GM21825 (cell line): ENCODE results near the gene CHMP6.

ENCODE experiments used
- ATAC-seq: cut with Tn5 transposase; IDR thresholded peaks from one replicate; pipeline ENCODE4 v1.9.1; 2021; ENCODE audit warnings: mild to moderate bottlenecking, moderate library complexity; ENCODE audit not compliant: unreplicated experiment

CHMP6 gene

DNA sequence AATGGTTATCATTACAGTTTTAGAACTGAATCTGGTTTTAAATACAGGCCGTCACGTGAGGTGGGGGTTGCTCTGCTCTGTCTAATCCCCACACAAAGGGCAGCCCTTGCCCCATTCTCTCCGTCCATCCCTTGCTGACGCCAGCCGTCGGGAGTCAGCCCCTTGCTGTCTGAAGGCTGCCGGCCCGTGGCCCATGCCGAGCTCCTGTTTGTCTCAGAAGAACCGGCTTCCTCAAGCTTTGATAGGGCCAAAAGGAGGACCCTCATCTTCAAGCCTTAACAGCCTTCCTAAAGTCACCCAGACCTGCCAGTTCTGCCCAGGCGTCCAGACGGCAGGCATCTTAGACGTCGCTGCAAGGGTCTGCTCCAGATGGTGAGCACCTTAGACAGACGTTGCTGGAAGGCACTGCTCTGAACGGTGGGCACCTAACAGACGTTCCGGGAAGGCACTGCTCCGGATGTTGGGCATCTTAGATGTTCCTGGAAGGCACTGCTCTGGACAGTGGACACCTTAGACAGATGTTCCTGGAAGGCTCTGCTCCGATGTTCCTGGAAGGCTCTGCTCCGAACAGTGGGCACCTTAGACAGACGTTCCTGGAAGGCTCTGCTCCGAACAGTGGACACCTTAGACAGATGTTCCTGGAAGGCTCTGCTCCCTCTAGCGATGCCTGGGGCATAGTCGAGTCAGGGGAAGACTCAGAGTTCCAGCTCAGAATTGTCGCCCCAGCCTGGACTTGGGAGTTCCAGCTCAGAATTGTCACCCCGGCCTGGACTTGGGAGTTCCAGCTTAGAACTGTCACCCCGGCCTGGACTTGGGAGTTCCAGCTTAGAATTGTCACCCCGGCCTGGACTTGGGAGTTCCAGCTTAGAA, 35.1 kb upstream of the CHMP6 start:
- no peak for ATAC-seq

DNA sequence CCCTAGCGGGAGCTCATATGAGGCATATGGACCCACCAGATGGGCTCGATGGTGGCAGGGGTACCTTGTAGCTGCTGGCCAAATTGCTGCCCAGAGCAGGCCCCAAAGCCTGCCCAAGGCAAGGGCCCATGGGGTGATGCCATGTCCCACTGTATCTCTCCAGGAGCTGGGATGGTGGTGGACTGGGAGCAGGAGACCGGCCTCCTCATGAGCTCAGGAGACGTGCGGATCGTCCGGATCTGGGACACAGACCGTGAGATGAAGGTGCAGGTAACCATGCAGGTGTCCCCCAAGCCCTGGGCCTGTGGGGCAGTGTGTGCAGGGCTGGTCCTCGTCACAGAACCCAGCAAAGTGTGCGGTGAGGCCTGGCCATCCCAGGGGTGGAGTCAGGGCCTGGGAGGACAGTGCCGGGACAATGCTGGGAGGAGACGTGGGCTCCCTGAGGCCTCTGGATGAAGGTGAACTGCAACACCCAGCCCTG, 34.1 kb upstream of the CHMP6 start:
- no peak for ATAC-seq

DNA sequence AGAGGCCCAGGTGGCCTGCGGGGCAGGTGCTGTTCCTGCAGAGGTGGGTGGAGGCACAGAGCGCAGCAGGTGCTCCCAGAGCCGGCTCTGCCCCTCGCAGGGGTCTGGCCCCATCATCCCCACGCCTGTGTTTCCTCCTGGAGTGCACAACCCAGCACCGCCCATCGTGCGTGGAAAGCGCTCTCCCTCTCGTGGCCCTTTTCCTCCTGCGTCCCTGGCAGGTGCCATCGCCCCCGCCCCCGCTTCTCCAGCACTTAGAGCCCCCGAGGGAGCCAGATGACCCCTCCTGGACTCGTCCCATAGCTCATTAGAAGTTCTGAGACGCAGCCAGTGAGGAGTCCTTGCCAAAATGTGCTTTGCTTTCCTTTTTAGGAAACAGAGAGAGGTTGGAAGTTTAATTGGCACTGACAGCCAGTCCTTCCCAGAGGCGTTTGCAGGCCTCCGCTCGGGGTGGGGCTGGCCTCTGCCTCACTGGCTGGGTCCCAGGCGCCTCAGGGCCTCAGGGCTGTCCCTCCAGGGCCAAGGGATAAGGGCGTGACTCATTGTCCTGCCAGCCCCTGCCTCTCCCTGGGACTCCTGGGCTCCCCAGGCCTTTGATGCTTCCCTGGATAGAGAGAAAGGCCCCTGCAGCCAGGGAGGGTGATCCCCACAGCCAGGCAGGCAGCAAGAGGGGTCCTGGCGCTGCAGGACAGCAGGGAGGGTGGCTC, 32.2 kb upstream of the CHMP6 start:
- no peak for ATAC-seq

DNA sequence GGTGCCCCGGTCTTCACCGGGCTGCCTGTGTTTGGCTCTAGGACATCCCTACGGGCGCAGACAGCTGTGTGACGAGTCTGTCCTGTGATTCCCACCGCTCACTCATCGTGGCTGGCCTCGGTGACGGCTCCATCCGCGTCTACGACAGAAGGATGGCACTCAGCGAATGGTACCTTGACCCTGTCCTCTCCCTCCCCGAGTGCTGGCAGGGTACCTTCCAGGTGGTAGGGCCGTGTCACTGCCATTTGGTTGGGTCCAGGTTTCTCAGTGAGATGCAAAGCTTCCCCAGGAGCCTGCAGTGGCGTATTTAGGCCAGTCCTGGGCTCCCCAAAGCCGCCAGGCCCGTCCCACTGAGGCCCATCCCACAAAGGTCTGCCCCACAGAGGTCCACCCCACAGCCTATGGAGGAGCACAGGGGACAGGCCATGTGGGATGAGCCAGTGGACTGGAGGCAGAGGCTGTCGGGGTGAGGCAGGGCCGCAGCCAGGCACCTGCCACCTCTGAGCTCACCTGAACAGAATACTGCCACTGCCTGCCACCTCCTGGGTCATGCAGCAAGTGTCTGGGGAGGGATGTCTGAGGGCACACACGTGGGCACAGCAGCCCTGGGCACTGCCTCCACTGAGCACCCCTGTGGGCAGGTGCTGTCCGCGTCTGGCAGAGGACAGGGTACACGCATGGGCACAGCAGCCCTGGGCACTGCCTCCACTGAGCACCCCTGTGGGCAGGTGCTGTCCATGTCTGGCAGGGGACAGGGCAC, 31.4 kb upstream of the CHMP6 start:
- ATAC-seq: no peak

DNA sequence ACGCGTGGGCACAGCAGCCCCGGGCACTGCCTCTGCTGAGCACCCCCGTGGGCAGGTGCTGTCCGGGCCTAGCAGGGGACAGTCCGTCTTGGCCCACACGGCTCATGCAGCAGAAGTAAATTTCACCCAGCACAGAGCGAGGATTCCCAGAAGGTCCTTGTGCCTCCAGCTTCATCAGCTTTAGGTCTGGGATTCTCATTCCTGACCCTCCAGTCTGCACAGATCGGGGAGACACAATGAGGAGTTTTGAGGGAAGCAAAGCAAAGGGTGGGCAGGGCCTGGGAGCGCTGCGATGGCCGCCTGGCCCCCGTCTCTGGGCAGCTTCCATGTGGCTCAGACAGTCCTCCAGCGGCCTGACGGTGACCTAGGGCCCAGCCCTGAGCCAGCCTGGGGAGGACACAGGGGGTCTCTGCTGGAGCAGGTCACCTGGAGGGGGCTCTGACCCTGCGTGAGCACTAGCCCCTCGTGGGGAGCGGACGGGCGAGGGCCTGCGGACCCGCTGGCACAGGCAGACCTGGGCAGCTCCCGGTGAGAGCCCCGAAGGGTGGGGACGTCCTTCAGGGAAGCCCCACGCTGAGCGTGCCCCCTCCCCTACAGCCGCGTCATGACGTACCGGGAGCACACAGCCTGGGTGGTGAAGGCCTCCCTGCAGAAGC, 30.7 kb upstream of the CHMP6 start:
- ATAC-seq: no peak

DNA sequence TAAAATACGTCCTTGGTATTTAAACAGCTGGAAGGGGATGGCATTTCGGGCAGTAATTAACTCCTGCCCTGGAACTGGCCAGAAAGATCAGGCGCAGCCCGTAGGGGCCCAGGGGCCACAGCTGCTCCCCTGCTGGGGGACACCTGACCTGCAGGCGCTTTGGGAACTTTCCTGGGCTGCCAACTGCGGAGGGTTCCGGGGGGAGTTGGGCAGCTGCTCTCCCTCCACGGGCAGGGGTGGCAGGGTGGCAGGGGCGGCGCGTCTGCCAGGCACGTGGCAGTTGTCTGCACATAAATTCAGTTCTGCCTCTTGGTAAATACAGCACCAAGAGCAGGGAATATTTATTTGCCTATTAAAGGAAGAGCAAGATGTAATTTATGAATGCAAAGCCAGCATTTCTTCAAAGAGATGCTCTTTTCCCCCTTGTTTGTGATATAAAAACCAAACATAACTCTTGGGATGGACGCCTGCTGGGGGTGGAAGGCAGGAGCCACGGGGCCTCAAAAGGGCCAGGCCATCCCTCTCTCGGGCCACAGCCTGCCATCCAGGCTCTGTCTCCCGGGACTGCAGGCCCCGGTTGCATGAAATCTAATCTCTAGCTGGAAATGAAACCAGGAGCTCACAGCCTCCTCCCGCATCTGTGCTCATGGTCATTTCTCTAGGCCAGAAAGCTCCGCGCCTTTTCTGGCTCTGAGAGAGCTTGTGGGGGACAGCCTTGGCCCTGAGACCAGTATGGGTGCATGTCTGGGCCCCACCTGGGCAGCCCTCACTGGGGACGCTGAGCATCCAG, 29.9 kb upstream of the CHMP6 start:
- no peak for ATAC-seq

DNA sequence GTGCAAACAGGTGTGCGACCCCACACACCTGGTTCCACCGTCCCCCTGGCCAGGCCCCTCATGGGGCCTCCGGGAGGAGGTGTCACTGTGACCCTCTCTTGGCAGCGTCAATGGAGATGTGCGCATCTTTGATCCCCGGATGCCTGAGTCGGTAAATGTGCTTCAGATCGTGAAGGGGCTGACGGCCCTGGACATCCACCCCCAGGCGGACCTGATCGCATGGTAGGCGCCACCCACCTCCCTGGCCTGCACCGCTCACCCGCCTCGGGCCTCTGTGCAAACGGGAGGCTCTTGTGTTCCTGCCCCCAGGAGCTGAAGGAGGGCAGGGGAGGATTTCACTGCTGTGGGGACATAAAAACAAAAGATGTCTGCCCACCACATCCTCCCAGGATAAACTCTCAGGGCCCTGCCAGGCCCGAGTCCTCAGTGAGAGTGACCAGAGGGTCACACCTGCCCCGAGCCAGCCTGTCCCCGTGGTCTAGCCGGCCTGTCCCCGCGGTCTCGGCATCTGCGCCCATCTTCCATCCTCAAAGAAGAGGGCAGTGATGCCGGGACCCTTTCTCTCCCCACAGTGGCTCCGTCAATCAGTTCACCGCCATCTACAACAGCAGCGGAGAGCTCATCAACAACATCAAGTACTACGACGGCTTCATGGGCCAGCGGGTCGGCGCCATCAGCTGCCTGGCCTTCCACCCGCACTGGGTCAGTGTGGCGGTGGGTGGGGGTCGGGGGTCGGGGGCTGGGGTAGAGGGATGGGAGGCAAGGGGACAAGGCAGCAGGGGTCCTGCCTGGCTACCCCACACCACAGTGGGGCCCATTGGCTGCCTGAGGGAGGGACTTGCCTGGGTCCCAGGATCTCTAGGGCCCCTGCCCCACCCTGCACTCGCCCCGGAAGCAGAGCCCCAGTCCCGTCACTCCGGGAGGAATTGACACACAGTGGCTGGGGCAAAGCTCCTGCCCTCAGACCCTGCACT, 29.0 kb upstream of the CHMP6 start:
- no peak for ATAC-seq

DNA sequence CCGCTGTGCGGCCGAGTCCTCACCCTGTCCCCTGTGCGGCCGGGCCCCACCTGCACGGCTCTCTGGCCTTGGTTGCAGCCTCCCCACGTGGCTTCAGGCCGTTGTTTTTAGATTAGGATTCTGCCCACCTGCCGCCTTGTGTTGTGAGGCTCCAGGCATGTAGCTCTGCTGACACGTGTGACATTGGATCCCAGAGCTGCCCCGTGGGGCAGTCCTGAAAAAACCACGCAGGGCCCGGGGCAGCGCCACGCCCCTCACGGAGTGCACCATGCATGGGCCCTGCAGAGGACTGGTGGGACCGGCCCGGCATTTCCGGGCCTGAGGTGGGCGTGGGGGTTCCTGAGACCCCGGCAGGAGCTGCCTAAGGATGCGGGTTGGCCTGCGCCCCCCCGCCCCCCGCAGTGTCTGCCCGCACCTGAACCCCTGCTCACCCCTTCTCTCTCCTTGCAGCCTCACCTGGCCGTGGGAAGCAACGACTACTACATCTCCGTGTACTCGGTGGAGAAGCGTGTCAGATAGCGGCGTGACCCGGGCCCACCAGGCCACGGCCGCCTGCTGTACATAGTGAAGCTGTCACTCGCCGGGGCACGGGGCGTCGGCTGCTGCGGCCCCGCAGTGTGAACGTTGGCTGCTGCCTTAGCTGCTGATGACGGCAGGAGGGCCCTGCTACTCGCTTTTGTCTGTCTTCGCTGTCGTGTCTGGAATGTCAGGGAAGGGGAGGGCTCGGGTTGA, 27.7 kb upstream of the CHMP6 start:
- ATAC-seq: no peak

DNA sequence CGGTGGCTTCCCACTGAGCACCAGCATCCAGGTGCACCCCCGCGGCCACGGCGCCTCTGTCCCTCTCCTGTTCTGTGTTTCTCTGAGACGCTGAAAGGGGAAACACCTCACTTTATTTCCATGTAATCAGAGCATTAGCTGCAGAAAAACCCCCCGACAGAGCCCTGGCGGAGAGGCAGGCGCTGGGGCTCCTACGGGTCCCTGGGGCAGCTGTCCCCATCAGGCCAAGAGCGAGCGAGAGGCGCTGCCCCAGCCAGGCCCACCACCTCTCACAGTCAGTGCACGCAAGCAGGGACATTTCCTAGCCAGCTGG, 27.1 kb upstream of the CHMP6 start:
- no peak for ATAC-seq

DNA sequence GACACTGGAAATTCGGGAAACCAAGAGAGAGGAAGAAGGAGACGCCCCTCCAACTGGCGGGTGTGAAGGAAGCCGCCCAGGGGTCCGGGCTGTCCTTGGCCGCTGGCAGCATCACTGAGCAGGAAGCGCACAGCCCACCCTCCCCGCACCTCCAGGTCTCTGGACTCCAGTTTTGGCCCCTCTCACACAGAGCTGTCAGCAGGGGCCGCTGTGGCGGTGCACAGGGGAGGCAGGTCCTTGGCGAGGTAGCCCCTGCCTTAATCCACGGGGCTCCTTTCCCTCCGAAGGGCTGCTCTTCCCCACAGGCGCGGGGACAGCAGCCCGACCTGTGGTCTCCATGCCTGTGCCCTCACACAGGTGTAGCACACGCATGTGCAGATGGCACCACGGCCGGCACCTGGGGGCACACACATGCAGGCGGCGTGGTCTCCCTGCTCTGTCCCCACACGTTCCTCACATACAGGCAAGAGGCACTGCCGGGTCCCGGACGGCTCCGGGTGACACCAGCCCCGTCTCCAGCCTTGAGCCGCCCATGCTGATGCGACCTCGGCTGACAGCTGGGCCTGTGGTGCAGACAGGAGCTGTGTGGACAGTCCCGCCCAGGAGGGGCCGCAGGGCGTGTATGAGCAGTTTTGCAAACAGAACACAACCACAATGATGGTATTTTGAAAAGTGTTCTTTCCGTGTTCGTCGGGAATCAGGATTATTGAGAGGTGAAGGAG, 26.6 kb upstream of the CHMP6 start:
- ATAC-seq: no peak

DNA sequence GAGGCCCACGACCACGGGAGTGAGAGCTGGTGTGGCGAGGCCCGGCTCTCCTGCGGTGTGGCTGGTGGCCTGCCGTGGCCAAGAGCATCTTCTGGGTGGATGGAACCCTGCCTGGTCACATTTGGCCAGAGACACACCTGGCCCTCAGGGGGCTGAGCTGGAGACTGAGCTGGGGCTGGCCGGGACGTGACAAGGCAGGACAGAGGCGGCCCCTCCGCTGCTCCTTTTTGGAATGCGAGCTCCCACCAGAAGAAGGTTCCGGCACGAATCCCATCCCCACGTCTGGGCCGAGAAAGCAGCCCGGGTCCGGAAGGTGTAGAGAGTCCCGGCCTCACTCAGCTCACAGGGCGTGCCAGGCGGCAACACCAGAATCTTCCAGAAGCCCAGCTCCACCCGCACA, 26.0 kb upstream of the CHMP6 start:
- ATAC-seq: no peak

DNA sequence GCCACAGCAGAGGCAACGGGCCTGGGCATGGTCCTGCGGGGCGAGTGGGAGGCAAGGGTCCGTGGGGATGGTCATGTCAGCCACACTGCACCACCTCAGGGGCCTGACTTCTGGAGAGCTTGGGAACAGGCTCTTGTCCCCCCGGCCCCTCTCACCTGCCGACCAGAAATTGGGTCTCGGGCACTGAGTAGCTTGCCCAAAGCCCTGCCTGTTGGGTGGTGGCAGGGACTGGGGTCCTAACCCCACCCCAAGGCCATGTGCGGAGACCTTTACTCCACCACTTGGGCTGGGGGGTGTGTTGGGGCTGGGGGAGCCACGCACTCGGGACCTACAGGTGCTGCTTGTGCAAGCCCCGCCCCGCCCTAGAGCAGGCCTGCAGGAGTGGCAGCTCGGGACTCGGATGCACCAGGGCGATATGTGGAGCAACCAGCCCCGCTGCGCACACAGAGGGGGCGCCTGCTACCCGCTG, 24.2 kb upstream of the CHMP6 start:
- no peak for ATAC-seq

DNA sequence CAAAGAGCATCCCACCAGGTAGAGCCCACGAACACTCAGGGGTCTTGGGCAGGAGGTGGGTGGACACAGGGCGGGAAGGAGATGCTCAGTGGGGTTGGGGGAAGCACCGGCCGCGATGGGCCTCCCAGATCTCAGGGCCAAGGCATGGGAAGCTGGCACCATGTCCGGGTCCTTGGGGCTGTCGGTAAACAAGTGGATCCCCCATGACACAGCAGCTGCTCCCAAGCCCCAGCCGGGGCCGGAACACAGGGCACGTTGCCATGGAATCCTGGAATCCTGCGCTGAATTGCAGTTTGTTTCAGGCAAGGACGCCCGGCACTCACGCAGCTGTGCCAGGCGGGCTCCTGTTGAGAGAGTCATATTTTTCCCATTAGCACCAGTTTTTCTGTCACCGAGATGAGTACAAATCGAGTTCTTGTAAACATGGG, 23.0 kb upstream of the CHMP6 start:
- no peak for ATAC-seq

DNA sequence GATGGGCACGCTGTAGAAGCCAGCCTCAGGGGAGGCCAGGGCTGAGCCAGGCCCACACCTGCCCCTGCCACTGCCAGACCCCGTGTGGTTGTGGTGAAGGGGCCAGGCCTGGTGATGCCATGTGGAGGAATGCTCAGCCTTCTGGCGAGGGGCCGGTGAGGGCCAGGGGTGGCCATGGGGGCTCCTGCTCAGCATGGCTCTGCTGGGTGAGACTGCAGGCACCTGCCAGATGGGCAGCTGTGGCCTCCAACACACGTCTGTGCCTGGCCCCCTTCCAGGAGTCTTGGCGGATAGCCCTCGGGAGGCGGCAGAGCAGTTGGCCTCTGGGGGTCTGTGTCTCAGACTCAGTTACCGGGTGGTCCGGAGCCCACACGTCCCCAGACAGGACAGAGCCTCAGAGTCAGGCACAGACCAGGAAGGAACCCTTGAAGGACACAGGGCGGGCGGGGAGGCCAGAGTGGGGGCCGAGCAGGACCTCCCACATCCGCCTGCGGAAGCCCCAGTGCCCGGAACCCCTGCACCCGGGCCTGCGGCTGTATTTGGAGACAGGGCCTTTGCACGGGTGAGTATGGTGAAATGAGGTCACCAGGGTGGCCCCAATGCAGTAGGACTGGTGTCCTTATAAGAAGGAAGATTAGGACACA, 22.5 kb upstream of the CHMP6 start:
- ATAC-seq: no peak

DNA sequence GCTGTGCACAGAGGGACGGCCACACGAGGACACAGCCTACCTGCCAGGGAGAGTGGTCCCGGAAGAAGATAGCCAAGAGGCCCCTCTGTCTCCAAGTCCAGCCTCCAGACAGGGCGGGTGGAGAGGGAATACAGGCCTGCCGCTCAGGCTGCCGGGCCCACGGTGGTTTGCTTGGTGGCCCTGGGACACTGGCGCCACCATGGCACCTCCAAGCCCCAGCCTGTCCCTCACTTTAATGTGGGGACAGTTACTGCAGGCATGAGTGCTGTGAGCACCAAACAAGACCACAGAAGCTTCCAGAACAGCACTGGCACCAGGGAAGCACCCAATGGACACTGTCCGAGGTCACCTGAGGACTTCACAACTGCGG, 22.0 kb upstream of the CHMP6 start:
- no peak for ATAC-seq

DNA sequence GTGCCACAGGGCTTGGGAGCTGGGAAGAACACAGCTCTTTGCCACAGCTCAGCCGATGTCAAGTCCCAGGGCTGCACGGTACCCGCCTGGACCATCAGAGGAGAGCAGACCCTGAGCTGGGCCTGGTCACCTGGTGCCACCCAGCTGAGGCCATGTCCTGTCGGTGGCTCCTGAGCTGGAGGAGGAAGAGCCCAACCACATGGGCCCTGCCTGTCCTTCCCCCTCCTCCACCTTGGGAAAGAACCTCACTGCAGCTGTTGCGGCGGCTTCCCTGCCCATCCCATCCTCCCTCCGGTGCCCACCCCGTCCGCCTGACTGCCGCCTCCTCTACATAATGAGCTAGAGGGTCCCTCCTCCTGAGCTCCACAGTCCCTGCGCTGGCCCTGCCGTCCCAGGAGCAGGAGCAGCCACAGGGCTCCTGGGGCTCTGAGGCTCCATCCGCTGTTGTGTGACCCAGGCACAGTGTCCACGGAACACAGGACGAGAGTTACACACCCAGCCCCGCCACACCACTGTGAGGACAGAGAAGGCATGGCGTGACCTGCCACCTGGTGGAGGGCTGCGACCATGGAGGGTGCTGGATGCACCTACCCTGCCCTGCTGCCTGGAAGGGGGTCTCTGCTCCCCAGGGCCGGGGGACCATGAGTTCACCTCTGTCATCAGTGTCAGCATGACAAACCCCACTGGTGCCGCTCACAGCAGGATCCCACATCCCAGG, 21.4 kb upstream of the CHMP6 start:
- no peak for ATAC-seq
